ENCODE results near the gene CAMK2D. TPM values are rescaled to one million over a fixed set of nuclear protein-coding genes. Genes with fewer than 3 reads are reported as not detected.

The CAMK2D gene
- total RNA-seq, 4 donors from 2014 or later: 48.2 to 66.2 (median 51.2) TPM

DNA sequence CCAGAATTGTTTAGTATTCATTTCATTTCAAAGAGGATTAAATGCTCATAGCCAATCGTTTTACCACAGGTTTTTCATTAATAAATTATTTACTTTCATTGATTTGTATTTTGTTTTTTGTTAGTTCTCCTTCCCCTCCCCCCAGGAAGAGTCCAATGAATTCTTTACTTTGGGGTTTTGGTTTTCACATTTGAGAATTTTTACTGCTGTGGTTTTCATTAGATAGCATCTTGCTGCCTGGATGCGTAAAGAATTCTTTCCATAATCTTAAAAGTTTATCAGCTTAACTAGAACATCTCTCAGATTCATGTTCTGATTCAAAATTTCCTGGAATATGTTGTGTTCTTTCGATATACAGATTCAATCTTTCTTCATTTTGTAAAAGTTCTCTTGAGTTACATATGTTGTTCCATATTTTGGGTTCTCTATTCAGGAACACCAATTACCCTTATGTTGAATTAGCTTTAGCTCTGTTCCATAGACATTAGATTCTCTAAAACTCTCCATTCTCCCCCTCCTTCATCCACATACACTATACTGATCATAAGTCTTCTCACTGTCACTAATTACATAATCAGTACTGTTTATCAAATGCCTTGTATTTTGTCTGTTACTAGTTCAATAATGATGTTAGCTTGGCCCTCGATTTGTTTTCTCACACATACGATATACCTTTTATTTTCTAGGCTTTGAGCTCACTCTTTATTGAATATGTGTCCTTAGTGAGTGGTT is 184.4 kb downstream of the CAMK2D start:
- Histone ChIP-seq H3K27ac (replicated peaks in 1 of 4) (no peak overlapping the region), H3K27me3 (no peaks in the 10 kb centered on the region), H3K4me1 (peaks cover 19 to 36% (median 25%) of the 10 kb centered on the region in 4 donors), H3K36me3 (no peaks in the 10 kb centered on the region), H3K9me3 (no peaks in the 10 kb centered on the region), H3K4me3 (no peak overlapping the region)
- DNase-seq (ENCODE audit: extremely low spot score): no peak
- no peak for TF ChIP-seq EP300 (IDR thresholded peaks at IDR 0.05)
- no peak for TF ChIP-seq POLR2A (IDR thresholded peaks at IDR 0.05; ENCODE audit: low read depth)
- intact Hi-C loops (cut with DNase I): no loop called here
- WGBS: 93% methylated on average over 5 of the region's 5 CpGs

DNA sequence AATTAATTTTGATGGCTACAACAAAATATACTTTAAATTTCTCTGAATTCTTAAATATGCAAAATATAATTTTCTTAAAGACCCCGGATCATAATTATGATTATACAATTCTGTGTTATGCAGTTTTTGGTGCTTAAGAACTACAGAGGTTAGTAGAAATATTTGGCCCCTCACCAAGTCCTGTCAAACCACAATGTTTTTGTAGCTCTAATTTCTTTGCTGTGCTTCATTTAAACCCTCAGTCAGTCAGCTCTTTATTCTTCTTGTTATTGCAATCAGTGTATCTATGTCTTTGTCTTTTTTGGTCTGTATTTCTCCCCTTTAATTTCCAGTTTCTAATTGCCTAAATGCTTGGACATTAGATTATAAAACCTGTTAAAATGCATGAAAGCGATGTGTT is 186.1 kb downstream of the CAMK2D start:
- no peak for TF ChIP-seq POLR2A (IDR thresholded peaks at IDR 0.05; ENCODE audit: low read depth)
- TF ChIP-seq EP300 (IDR thresholded peaks at IDR 0.05): no peak
- TF ChIP-seq, protein P1, sequence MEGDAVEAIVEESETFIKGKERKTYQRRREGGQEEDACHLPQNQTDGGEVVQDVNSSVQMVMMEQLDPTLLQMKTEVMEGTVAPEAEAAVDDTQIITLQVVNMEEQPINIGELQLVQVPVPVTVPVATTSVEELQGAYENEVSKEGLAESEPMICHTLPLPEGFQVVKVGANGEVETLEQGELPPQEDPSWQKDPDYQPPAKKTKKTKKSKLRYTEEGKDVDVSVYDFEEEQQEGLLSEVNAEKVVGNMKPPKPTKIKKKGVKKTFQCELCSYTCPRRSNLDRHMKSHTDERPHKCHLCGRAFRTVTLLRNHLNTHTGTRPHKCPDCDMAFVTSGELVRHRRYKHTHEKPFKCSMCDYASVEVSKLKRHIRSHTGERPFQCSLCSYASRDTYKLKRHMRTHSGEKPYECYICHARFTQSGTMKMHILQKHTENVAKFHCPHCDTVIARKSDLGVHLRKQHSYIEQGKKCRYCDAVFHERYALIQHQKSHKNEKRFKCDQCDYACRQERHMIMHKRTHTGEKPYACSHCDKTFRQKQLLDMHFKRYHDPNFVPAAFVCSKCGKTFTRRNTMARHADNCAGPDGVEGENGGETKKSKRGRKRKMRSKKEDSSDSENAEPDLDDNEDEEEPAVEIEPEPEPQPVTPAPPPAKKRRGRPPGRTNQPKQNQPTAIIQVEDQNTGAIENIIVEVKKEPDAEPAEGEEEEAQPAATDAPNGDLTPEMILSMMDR (IDR thresholded peaks at IDR 0.05): no peak
- TF ChIP-seq POLR2AphosphoS5 (IDR thresholded peaks at IDR 0.05): no peak
- no peaks in the 10 kb centered on the region for H3K27me3 ChIP-seq
- no peak for DNase-seq (ENCODE audit: extremely low spot score)
- 67% methylated on average over 2 of the region's 2 CpGs for whole genome bisulfite sequencing
- no peak overlapping the region for H3K4me3 ChIP-seq
- no peaks in the 10 kb centered on the region for H3K9me3 ChIP-seq
- peak overlapping the region in 3 of 4 donors; percentile 6 to 54 (median 48) for H3K27ac ChIP-seq (replicated peaks in 1 of 4)
- H3K4me1 ChIP-seq: peaks cover 15 to 36% (median 25%) of the 10 kb centered on the region in 4 donors
- intact Hi-C loops (cut with DNase I): no loop called here
- H3K36me3 ChIP-seq: no peaks in the 10 kb centered on the region

DNA sequence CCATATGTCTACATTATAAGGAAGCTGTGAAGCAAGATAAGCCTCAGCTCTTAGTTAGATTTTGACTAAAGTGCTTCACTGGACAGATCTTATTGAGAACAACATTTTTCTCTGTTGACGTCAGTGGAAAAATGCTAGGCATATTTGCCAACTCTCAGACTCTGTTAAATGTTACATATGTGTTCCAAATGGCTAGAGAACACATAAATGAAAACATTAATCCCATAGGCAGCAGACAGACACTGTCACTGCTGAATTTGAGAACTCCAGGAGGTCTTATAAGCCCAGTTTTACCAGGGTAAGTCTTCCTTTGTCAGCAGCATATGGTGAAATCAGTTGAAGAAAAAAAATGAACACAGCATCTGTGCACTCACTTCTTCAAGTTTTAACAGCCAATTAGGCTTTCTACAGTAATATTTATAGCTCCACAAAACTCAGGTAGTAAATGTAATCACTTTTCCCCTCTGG is 186.9 kb downstream of the CAMK2D start:
- no peak for DNase-seq (ENCODE audit: extremely low spot score)
- peaks cover 14 to 32% (median 23%) of the 10 kb centered on the region in 4 donors for H3K4me1 ChIP-seq
- peak overlapping the region; percentile 6 to 54 (median 38) for H3K27ac ChIP-seq (replicated peaks in 1 of 4)
- WGBS: 3% methylated on average over 1 of the region's 1 CpG
- no peaks in the 10 kb centered on the region for H3K36me3 ChIP-seq
- H3K9me3 ChIP-seq: no peaks in the 10 kb centered on the region
- no peak overlapping the region for H3K4me3 ChIP-seq
- no peak for TF ChIP-seq POLR2AphosphoS5 (IDR thresholded peaks at IDR 0.05)
- intact Hi-C loops (cut with DNase I): no loop called here
- no peaks in the 10 kb centered on the region for H3K27me3 ChIP-seq

DNA sequence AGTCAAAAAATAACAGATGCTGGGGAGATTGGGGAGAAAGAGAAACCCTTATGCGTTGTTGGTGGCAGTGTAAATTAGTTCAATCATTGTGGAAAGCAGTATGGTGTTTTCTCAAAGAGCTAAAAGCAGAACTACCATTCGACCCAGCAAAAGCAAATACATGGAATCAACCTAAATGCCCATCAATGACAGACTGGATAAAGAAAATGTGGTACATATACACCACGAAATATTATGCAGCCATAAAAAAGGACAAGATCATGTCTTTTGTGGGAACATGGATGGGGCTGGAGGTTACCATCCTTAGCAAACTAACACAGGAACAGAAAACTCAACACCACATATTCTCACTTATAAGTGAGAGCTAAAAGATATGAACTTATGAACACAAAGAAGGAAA is 188.9 kb downstream of the CAMK2D start:
- H3K4me3 ChIP-seq: no peak overlapping the region
- intact Hi-C loops (cut with DNase I): no loop called here
- TF ChIP-seq EP300 (IDR thresholded peaks at IDR 0.05) (no peak), POLR2A (IDR thresholded peaks at IDR 0.05; ENCODE audit: low read depth) (no peak), POLR2AphosphoS5 (IDR thresholded peaks at IDR 0.05) (no peak)
- TF ChIP-seq, protein P1 (IDR thresholded peaks at IDR 0.05): no peak
- H3K27me3 ChIP-seq: no peaks in the 10 kb centered on the region
- 97% methylated on average over 3 of the region's 3 CpGs for WGBS
- H3K4me1 ChIP-seq: peaks cover 14 to 27% (median 23%) of the 10 kb centered on the region in 4 donors
- DNase-seq (ENCODE audit: extremely low spot score): no peak
- H3K9me3 ChIP-seq: no peaks in the 10 kb centered on the region
- H3K27ac ChIP-seq (replicated peaks in 1 of 4): no peak overlapping the region
- no peaks in the 10 kb centered on the region for H3K36me3 ChIP-seq

DNA sequence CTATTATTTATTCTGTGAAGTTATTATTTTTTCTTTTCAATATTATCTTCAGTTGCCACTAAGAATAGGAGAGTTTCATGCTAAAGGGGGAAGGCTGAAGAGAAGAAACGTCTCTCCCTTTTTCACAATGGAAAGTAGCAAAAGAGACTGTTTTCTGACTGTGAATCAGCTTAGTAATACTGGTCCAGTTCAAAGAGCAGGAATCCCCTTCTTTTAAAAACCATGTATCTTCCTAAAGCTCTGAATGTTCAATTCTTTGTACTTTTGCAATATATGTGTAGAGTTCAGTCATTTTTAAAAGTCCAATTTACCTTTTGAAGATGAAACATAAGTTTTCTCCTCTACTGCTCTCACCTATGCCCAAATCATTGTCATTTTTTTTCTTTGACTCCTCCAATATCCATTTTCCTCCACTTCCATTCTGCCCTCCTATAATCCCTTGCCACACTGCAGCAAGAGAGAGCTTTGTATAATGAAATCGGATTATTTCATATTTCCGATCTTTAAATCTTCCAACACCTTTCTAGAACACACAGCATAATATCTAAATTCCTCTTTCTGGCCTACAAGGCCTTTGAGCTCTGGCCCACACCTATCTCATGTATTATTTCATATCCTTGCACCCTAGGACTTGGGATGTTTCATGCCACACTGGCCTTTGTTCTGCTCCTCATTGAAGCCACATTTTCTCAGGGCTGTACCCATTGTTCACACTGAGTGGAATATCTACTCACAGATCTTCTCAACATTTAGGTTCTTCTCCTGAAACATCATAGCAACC is 195.3 kb downstream of the CAMK2D start:
- H3K36me3 ChIP-seq: no peaks in the 10 kb centered on the region
- no peaks in the 10 kb centered on the region for H3K27me3 ChIP-seq
- WGBS: 95% methylated on average over 3 of the region's 3 CpGs
- H3K27ac ChIP-seq (replicated peaks in 1 of 4): no peak overlapping the region
- DNase-seq (ENCODE audit: extremely low spot score): no peak
- H3K9me3 ChIP-seq: no peaks in the 10 kb centered on the region
- H3K4me3 ChIP-seq: no peak overlapping the region
- H3K4me1 ChIP-seq: peaks cover 0 to 3% (median 0%) of the 10 kb centered on the region in 4 donors
- intact Hi-C loops (cut with DNase I): no loop called here
- no peak for TF ChIP-seq POLR2AphosphoS5 (IDR thresholded peaks at IDR 0.05)
- TF ChIP-seq, protein P1 (IDR thresholded peaks at IDR 0.05): no peak
- no peak for TF ChIP-seq EP300 (IDR thresholded peaks at IDR 0.05)
- no peak for TF ChIP-seq POLR2A (IDR thresholded peaks at IDR 0.05; ENCODE audit: low read depth)

Measured in esophagus muscularis mucosa (tissue), 4 donors.